NCI-H345 treated with DMSO at 0.1 percent for 48 hours (cell line): ENCODE measurements around the gene STAC.

Experiments used
- DNase-seq: peaks from one replicate; lab custom pipeline; 2025; ENCODE audit not compliant: unreplicated experiment; lab: John Stamatoyannopoulos, UW

Gene STAC

DNA sequence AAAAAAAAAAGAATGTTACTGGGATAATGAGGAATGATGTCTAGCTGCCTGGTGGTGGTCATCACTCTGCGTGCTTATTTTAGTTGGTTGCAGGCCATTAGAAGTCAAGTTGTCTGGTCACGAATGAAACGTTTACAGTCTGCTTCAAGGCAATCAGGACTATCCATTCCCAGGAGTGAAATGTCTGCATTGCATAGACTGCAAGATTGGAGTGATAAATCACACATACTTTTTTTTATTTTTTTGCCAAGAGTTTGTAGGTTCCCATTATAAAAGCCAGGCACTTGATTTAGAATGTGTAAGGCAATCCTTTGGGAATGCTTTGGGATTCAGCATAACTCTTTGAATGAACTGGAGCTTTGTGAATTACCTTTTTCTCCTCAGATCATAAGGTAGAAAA lies 132.3 kb downstream of the STAC start:
- no peak for DNase-seq

DNA sequence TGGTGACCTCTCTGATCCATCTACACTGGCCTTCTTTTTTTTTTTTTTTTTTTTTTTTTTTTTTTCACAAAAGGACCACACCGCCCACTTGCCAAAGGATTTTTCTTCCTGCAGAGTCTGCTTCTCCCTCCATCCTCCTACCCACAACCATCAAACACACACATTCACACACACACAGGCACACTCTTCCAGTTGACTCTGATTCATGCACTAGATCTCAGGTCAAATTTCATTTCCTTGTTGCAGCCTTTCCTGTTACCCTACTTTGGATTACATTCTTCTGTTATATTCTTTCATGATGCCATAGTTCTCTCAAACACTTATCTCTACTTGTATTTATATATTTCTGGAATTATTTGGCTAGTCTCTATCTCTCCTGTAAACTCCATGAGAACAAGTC lies 133.9 kb downstream of the STAC start:
- DNase-seq: no peak

DNA sequence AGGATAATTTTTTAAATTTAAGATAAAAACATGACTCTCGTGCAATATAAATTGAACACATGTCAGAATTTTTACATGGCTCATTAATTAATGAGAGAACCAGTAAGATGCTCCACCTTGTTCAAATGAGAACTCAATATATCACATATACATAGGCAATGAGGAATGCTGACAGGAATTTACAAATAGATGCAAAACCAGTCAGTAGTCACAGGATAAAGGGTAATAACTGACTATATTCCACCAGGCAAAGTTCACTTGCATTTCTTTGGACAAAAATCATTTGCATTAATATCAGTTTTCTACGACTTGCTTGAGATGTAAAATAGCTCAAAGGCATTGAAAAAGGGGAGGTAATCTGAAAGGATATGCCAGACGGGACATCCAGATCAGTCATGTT lies 139.4 kb downstream of the STAC start:
- DNase-seq: no peak

DNA sequence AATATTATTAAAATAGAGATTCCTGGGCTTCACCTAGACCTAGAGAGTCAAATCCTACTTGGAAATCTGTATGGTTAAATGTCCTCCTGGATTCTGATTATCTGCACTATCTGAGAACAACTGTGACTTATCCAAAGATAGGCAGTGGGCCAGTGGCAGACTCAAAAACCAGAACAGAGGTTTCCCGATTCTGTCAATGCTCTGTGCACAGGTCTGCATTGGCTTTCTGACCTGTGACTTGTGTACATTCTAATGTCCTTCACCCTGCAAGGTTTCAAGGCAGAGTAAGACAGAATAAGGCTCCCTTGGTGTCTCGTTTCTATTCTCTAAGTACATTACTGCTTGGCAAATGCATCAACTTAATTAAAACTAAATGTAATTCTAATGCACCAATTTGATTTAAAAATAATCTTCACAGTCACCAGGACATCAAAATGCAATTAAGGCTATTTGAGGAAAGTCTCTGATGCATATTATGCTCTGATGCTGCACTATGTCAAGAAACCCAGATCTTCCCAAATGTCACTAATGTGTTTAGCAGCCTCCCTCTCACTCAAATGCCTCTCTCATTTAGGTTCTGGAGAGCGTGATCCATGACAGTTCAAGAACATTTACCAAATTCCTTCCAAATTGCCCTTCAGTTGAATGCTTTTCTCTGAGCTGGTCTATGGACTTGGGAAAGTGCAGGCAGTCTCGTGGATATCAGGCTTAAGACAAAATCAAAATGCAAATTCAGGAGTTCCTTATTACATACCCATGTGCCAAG lies 140.1 kb downstream of the STAC start:
- DNase-seq: no peak

DNA sequence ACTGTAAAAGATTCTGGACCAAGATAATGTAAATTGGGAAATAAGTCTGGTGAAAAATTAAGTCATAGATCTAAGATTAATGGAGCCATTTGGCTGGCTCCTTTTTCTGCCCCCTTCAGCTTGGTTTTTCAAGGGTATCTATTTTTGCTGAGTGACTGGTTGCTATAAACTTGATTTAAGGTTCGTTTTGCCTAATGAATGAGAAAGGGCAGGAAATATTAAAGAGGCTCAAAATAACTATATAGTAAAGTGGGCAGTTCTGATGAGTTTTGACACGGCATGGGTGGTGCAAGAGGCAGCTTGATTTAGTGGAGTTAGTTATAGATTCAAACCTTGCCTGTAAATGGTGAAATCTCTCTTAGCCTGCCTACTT lies 140.7 kb downstream of the STAC start:
- DNase-seq: no peak

DNA sequence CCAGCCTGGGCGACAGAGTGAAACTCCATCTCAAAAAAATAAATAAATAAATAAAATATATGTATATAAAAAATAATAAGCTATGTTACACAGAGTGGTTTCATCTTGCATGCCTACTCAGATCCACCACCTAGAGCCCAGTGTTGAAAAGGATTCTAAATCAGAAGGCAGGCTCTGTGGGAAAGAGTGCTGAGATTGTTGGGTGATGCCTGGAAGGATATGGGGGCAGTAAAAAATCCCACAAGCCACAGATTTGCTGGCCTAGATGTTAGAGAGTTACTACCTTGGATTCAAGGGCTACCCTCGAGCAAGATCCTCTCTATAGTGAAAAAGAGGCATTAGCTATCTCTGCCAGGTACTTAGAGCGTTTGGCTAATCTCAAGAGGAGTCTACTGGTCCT lies 144.3 kb downstream of the STAC start:
- DNase-seq: no peak

DNA sequence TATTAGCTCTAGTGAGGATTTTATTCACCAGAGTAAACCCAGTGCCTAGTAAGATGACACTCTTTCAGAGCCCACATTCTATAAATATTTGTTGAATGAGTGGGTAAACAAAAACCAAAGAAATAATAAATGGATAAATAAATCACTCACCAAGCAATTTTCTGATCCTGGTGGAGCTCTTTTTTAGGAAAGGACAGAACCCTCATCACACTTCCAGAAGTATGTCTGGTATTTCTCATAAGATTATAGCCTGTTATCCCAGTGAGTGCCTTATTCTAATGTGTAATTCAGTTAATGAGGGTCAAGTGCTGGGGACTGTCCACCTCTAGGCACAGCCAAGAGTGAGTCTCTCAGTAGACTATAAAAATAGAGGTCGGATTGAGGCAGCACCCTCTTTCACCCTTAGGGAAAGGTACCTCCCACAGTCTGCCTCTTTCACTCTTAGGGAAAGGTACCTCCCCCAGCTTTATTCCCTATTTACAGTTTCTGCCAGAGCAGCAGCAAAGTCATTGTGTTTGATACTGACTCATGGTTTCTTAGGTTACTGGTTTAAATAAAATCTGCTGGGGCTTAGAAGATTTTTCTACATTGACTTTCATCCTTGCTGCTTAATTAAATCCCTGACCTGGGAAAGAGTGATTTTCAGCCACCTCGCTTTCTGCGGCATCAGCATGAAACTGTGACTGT lies 145.0 kb downstream of the STAC start:
- no peak for DNase-seq

DNA sequence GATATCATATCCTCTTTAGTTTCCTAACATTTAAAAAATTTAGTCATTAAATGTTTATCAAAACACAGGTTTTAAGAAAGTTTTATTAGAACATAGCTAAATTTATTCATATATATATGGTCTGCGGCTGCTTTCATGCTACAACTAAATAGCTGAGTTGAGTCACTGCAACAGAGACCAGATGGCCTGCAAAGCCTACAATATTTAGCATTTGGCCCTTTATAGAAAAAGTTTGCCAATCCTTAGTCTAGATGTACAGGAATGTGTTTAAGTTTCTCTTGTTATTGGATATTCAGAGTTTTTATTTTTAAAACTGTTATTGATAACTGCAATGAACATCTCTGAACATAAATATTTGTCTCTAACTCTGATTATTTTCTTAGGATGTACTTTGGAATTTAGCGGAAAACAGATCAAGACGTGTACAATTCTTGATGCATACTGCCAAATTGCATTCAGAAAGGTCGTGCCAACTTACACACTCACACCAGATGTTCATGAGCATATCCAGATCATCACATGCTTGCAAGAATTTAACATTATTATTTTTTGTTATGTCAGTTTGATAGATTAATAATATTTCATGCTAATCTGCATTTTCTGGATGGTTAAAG lies 157.9 kb downstream of the STAC start:
- no peak for DNase-seq

DNA sequence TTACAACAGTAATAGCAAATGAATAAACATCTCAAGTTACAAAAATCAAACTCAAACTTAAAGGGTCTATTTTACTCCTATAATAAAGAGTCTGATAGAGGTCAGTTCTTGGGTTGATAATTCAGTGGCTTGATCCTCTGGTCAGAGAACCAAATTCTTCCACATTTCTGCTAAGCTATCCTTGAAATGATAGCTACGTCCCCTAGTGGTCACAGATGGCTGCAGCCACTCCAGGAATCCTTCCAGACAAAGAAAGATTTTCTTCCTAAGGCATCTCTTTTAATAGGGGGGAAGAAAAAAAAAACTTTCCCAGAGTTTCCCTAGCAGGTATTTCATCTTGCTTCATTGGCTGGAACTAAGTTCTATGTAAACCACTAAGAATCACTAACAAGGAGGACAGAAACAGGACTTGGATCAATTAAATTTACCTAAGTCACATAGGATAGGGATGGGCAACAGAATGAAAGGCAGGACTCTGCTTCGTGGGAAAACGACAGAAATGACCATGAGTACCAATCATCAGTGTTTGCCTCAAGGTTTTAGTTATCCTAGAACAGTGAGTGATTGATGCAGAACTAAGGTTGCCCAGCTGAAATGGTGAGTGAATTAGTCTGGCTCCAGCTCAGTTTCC lies 160.7 kb downstream of the STAC start:
- no peak for DNase-seq

DNA sequence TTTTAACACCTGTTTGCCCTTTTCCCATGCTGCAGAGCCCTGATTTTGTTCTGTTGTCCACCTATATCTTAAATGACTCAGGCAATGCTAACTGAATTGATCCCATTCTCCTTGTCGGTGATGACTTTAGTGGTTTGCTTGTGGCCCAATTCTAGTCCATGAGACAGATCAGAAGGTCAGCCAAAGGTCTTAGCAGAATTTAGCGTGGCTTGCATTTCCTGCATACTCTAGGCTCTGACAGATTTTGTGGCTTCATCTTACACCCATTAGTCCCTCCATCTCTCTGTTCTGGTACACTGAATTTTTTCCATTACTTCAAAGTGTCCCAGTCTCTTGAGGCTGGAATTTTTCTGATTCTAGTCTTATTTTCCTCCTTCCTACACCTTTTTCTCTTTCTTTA lies 161.9 kb downstream of the STAC start:
- DNase-seq: no peak

DNA sequence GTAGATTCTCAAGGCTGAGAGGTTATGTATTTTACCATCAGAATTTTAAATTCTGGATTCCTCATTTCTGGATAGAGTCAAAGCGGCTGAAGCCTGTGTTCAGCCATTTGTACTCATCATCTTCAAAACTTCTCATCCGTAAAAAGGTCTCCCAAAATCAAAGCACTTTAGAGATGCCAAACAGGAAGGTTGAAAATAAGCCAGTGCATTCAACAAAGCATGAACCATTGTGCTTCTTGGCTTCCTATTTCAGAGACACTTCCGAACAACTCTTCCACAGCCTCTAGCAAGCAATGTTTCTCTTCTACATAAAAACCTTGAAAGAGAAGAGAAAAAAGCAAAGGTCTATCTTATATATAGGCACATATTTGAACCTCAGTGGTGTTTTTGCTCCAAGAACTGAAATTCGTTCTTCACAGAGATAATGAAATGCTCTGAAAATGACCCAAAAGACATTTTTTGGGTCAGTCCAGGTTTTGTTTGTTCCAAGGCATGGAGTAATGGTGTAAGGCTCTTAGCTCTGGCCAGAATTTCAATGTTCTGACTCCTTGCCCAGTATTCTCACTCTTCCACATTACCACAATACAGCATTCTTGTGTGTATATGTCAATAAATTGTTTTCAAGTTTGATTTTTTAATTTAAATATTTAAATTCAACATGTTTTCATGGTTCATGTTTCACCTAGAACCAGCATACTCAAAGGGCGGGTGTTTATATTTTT lies 163.1 kb downstream of the STAC start:
- DNase-seq: no peak

DNA sequence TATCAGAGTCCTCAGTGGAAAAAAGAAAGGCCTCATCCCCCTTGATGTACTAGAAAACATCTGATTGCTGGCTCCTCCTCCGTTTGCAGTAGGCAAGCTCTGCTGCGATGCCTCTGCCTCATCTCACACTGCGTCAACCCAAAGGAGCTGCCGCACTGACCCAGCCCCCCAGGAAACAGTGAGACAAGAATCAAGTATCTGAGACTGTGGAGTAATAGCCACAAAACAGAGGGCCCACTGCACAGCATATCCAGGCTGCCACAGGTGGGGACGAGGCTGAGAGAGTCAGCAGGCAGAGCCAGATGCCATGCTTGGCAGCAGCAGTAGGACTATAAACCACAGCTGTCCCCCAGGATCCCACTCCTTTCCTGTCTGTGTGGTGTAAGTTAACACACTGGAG lies 165.9 kb downstream of the STAC start:
- DNase-seq: no peak

DNA sequence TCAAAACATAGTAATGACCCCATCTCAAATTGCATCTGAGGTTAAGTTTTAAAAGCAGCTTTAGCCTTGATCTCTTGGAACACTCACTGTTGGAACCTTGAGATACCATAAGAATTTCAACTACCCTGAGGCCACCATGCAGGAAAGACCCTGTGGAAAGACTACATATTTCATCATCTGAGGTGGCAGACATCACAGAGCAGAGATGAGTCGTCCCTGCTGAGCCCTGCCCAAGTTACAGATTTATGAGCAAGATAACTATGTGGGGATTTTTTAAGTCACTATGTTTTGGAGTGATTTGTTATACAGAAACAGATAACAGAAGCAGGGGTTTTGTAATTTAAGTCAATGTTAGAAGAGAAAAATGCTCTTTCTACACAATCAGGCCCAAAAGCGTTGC lies 168.4 kb downstream of the STAC start:
- DNase-seq: no peak

DNA sequence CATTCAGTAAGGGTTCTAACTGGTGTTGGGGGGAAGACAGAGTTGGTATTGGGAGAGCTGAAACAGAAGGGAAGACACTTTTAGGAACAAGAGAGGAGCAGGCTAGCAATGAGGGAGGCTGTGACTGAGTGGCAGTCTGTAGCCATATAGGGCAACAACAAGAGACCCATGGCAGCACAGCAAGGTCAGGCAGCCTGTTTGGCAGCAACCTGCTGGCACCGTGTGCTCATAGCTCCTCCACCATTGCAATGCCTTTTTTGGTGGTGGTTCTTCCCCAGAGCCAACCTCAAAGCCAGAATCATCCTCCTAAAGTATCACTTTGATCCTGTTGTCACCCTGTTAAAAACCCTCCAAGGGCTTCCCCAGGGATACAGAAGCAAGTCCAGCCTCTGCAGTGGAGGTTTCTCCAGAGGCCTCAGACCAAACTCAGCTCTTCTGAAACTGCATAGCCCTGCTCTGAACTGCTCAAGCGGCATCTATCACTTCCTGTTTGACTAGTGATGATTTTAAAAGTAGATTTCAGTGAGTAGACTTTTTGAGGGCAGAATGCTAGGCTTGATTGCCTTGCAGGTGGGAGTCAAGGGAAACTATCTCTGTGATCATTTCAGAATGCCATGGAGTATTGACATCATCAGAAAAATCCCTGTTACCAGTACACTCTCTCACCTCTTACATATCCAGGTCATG lies 176.9 kb downstream of the STAC start:
- DNase-seq: no peak

DNA sequence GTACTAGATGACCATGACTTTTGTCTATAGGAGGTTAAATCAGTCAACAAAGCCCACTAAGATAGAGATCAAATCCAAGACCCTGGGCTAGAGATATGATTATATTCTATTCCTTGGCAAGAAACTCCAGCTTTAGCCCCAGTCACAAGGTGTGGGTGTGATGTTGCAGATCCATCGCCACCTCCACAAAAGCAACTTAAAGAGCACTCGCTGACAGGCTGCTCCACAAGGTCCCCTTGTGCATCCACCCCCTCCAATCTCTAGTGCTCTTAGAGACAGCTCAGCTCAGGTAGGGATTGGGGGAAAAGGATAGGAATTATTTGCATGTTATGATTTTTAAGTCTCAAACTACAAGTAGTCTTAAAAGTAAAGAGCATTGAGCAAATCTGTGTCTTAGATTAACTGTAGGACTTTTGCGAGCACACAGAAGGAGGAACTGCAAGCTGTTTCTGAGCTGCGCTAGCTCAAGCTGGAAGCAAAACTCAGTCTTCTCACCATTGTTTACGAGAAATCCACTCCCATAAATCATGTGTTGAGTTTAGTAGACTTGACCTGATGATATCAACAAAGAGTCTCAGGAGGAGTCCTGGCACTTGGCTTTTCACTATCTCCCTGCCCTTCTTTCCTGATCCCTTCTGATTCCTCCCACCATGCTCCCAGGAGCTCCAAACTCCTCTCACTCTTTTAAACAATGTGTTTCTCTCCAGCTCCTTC lies 177.6 kb downstream of the STAC start:
- no peak for DNase-seq

DNA sequence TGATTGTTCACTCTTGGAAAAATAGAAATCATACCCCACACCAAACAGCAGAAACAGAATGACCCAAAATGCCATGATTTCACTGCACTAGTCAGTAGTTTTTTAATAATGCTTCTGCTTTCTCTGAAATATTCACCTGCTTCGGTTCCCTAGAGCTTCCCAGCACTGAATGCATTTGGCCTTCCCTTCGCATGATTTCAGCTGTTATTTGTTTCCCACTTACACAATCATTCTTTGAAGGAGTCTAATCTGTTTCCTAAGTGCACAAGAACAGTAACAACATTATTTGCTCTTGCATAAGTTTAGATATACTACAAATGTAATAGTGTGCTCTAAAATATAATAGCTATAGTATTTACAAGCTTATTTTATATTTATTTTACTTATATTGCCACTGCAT lies 178.7 kb downstream of the STAC start:
- DNase-seq: no peak

DNA sequence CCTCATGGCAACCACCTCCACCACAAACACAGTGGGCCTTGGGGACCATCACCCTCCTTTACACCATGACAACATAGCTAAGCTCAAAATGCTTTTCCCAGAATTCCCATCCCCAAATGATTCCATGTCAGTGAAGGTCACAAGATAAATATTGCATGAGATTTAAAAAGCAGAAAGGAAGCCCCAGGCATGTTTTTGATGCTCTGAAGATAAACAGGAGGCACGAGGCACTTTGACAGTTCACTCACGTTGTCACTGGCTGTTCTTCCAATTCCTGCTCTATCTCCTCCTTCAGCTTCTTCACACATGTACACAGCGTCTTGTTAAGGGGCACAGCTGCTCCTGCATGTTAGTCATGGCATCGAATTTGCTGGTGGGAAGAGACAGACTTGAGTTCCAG lies 180.4 kb downstream of the STAC start:
- DNase-seq: no peak

DNA sequence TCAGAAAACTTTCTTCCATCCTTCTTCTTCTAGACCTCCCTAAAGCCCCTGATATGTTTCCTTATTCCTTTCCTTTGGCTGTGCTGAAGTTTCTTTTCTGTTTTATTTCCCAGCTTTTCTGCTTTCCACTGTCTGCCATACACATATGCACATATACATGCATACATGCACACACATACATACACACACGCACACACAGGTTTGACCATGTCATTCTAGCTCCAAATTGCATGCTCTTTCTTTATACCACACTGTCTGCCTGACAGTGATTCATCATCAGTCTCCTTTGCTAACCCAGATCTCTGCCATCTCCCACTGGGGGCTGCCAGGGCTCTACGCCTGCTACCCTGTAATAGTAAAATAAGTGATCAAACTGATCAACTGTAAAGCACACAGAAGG lies 181.3 kb downstream of the STAC start:
- DNase-seq: no peak

DNA sequence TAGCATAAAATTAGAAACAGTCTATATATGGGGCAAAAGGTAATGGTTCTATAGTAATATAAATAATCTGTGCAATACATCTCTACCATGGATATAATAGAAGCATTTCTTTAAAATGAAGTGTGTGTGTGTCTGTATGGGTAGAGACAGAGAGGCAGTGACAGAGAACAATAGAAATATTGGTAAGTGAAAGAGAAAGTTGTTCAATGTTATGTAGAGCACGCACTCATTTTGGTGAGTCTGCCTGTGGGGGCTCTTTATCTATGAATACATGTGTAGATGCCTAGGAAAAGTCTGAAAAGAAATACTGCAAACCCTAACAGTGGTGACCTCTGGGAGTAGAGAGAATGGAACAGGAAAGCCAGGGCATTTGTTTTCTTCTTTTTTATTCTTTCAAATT lies 182.6 kb downstream of the STAC start:
- DNase-seq: no peak

DNA sequence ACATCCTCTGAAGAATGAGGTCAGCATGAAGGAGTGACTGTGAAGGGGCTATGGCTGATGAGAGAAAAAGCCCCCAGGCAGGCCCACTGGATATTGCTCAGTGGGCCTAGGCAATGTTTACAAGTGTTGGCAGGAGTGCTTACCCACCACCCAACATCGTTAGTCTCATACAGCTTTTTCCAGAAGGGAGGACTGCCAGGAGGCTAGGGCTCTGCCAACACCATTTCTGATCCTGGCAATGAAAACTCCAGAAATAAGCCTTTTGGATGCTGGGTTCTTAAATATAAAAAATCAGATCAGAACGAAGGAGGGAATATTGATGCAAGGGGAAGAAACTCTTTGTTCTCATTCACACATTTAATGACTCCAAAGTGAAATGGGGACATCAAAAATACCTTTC lies 194.9 kb downstream of the STAC start:
- DNase-seq: no peak
